ENCODE data around the gene TLR1. TPM values are rescaled to one million over a fixed set of nuclear protein-coding genes. Genes with fewer than 3 reads are reported as not detected.
A peak's percentile ranks its signal among the peaks of the same experiment; 100 is the strongest.

Gene TLR1
- total RNA-seq, 2 experiments from 2014 or later: 8.1 to 9.6 TPM

DNA sequence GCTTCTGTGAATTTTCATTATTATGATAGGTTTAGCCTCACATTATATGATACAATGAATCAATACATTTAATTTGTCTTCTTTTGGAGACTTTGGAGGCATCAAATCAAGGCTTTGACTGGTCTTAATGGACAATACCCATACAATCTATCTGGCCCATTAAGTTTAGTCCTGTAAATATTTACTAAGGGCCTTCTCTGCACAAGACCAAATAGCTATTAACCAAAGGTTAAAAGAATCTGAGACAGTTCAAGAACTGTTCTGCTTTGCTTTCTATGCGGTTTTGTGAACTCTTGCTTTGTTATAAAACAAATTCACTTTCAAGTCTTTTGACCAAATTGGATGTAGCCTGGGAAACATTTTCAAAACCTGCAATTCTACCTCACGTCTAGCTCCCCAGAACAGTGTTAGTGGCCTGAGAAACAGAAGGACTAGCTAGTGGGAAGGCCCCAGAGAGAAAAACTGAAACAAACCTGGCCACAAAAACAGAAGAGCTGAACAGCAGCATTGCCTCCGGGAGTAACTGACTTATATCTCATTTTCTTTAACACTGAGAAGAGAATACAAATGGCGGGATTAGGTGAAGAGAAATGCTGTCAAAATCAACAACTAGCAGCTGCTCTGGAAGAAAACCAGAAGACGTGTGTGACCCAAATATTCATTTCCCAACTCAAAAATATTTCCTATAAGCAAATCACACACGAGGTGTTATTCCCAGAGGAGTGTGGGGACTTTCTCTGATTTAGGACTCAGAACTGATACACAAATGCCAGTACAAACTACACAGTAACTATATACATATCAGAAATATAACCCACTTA lies 548 bp downstream of the TLR1 start:
- Mint-ChIP-seq H3K27me3 (ENCODE audit: low read depth) (no peaks in the 10 kb centered on the region), H3K9me3 (ENCODE audit: insufficient read depth) (peaks cover 21% of the 10 kb centered on the region), H3K27ac (peak overlapping the region; percentile 84), H3K4me1 (ENCODE audit: low read depth) (peaks cover 25% of the 10 kb centered on the region), H3K36me3 (ENCODE audit: low read depth) (peaks cover 43% of the 10 kb centered on the region), H3K4me3 (peak overlapping the region; percentile 76)
- CTCF ChIA-PET: interaction anchor here (0.9 to 6.1 kb wide), 22 partner anchors 9 to 624 kb away, joined by 3 to 78 read pairs (median 5); partner anchors contain the start of genes TLR10 and TLR6
- DNase-seq (peak; percentile 25), ATAC-seq (peak; percentile 47)
- POLR2A ChIA-PET: interaction anchor here (0.9 to 2.2 kb wide), 4 partner anchors 13 to 52 kb away, joined by 4 to 6 read pairs (median 5); no protein-coding TSS in a partner anchor

DNA sequence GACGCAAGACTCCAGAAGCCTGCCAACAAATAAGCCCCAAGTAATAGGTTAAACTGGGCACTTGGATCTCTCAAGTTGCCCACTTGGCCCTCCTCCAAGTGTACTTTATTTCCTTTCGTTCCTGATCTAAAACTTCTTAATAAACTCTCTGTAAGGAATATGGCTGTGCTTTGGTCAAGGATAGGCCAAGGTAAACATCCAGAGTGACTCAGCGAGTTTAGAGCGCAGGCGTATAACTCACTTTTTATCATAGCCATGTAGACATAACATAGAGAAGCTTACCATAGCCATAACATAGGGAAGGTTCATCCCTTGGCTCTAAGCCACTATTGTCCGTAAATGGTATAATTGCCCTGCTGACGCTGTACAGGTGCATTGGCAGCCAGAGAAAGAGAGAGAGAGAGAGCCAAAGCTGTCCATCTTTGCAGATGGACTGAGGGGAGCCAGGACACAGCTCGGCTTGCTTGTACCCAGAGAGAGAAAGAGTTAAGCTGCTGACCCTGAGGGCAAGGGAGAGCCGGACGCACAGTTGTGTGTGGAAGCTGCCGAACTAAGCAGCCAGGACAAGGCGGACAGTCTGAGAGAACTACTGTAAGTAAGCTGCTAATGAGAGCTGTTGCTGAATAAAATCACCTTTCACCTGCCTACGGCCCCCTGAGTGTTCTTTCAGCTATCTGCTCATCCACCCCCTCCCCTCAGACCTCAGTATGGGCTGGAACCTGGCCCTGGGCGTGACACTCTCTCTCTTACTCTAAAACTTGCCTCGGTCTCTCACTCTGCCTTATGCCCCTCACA lies 1.8 kb downstream of the TLR1 start:
- Mint-ChIP-seq H3K4me1 (ENCODE audit: low read depth) (peaks cover 25% of the 10 kb centered on the region), H3K27me3 (ENCODE audit: low read depth) (no peaks in the 10 kb centered on the region), H3K27ac (no peak overlapping the region), H3K4me3 (no peak overlapping the region), H3K36me3 (ENCODE audit: low read depth) (peaks cover 53% of the 10 kb centered on the region), H3K9me3 (ENCODE audit: insufficient read depth) (peaks cover 21% of the 10 kb centered on the region)
- CTCF ChIA-PET: interaction anchor here (0.9 to 6.1 kb wide), 8 partner anchors 8 to 57 kb away, joined by 3 to 78 read pairs (median 18); partner anchors contain the start of genes TLR10 and TLR6
- DNase-seq (no peak), ATAC-seq (no peak)
- POLR2A ChIA-PET: interaction anchor here (1.2 to 1.7 kb wide), 2 partner anchors 8 to 44 kb away, joined by 4 read pairs; no protein-coding TSS in a partner anchor

DNA sequence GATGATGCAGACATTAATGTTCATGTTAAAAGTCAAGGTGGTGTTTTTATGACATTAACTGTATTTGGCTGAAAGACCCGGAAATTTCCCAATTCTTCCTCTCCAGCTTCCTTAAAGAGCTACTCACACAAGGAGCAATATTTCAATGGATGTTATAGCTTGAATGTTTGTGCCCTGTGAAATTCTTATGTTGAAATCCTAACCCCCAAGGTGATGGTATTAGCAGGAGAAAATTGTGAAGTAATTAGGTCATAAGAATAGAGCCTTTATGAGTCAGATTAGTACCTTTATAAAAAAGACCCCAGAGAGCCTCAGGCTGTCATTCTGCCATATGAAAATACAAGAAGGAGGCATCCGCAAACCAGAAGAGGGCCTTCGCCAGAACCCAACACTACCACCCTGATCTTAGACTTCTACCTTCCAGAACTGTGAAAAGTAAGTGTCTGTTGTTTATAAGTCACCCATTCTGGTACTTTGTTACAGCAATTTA lies 3.6 kb downstream of the TLR1 start:
- Mint-ChIP-seq H3K27me3 (ENCODE audit: low read depth) (no peaks in the 10 kb centered on the region), H3K4me3 (no peak overlapping the region), H3K4me1 (ENCODE audit: low read depth) (peaks cover 24% of the 10 kb centered on the region), H3K9me3 (ENCODE audit: insufficient read depth) (peaks cover 21% of the 10 kb centered on the region), H3K36me3 (ENCODE audit: low read depth) (peaks cover 68% of the 10 kb centered on the region), H3K27ac (no peak overlapping the region)
- ChIA-PET POLR2A (no interaction called here), CTCF (interaction anchor here (1.0 to 6.1 kb wide), 4 partner anchors 12 to 55 kb away, joined by 4 to 78 read pairs (median 4); partner anchors contain the start of gene TLR10)
- DNase-seq (no peak), ATAC-seq (no peak)

- ATAC-seq (no peak), DNase-seq (no peak)
- peaks cover 17% of the 10 kb centered on the region for H3K4me1 Mint-ChIP-seq (ENCODE audit: low read depth)
- H3K4me3 Mint-ChIP-seq: no peak overlapping the region
- CTCF ChIA-PET: interaction anchor here (1.0 to 6.1 kb wide), 4 partner anchors 11 to 56 kb away, joined by 4 to 78 read pairs (median 4); partner anchors contain the start of gene TLR10
- no peaks in the 10 kb centered on the region for H3K27me3 Mint-ChIP-seq (ENCODE audit: low read depth)
- H3K36me3 Mint-ChIP-seq (ENCODE audit: low read depth): peaks cover 74% of the 10 kb centered on the region
- no peak overlapping the region for H3K27ac Mint-ChIP-seq
- peaks cover 21% of the 10 kb centered on the region for H3K9me3 Mint-ChIP-seq (ENCODE audit: insufficient read depth)
- POLR2A ChIA-PET: interaction anchor here (1.2 kb wide), 1 partner anchor 9 kb away, joined by 3 read pairs; no protein-coding TSS in a partner anchor
These were observed 4.2 kb downstream of the TLR1 start for GRCh38 chr4:38800366-38800765.

DNA sequence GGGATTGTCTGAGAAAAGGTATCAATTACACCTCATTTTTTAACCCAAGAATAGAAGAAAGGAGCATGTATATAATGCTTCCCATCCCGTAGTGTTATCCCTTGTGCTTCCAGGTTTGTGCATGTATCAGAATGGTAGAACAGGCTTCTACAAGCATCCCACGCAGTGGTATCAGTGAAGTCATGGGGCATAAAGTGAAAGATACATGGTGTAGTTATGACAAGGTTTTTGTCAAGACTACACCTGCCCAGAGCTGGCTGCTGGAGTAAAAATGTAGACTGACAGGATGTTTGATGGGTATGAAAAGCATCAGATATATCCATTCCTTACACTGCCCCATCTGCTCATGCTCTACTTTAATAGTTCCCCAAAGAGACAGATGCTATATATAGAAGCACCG lies 9.5 kb downstream of the TLR1 start:
- ChIA-PET POLR2A (interaction anchor here (1.2 kb wide), 1 partner anchor 8 kb away, joined by 4 read pairs; no protein-coding TSS in a partner anchor), CTCF (interaction anchor here (2.3 to 4.3 kb wide), 3 partner anchors 9 to 36 kb away, joined by 7 to 28 read pairs (median 23); partner anchors contain the start of genes TLR1 and TLR10)
- Mint-ChIP-seq H3K4me3 (no peak overlapping the region), H3K4me1 (ENCODE audit: low read depth) (peaks cover 14% of the 10 kb centered on the region), H3K27me3 (ENCODE audit: low read depth) (no peaks in the 10 kb centered on the region), H3K9me3 (ENCODE audit: insufficient read depth) (peaks cover 10% of the 10 kb centered on the region), H3K36me3 (ENCODE audit: low read depth) (peaks cover 60% of the 10 kb centered on the region), H3K27ac (no peak overlapping the region)
- ATAC-seq (no peak), DNase-seq (no peak)

DNA sequence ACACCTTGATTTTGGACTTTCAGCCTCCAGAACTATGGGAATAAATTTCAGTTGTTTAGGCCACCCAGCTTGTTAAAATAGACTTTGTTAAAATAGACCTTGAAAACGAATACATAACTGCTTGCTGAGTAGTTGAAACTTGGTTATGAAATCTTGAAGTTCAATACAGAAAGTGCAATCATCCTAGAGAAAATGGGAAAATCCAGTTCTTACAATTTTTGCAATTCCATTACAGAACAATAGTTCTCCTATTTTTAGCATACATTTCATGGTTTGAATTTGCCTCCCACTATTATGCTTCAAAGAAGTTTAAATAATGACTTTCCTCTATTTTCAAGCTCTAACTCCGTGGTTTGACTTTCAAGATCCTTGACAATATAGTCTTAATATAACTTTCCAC lies 10.5 kb downstream of the TLR1 start:
- Mint-ChIP-seq H3K4me3 (no peak overlapping the region), H3K9me3 (ENCODE audit: insufficient read depth) (peaks cover 17% of the 10 kb centered on the region), H3K36me3 (ENCODE audit: low read depth) (peaks cover 54% of the 10 kb centered on the region), H3K4me1 (ENCODE audit: low read depth) (peaks cover 14% of the 10 kb centered on the region), H3K27ac (no peak overlapping the region), H3K27me3 (ENCODE audit: low read depth) (no peaks in the 10 kb centered on the region)
- CTCF ChIA-PET: interaction anchor here (0.9 to 4.3 kb wide), 4 partner anchors 10 to 66 kb away, joined by 3 to 28 read pairs (median 13); partner anchors contain the start of genes TLR1 and TLR10
- POLR2A ChIA-PET: interaction anchor here (1.2 kb wide), 1 partner anchor 9 kb away, joined by 4 read pairs; no protein-coding TSS in a partner anchor
- DNase-seq (no peak), ATAC-seq (no peak)

DNA sequence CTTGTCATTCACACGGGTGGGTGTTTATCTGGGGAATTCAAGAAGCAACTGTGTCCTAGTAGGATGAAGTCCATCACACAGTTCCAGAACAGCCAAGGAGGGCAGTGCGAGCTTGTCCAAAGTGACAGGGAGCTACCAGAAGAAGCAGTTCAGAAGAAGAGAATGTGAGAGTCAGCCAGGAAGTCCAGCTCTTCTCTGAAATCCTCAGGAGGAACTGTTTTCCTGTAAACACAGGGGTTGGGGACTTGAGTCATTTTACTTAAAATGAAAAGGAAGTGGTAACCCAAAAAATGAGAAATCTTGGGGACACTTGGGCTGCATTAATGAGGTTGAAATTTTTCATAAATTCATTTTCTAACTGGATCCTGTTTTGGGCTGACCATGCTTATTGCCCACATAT lies 13.6 kb downstream of the TLR1 start:
- no peak overlapping the region for H3K4me3 Mint-ChIP-seq
- CTCF ChIA-PET: interaction anchor here (1.1 to 2.4 kb wide), 6 partner anchors 8 to 344 kb away, joined by 3 to 16 read pairs (median 6); partner anchors contain the start of genes TLR1 and TLR10
- peaks cover 14% of the 10 kb centered on the region for H3K4me1 Mint-ChIP-seq (ENCODE audit: low read depth)
- POLR2A ChIA-PET: interaction anchor here (1.1 kb wide), 1 partner anchor 9 kb away, joined by 3 read pairs; no protein-coding TSS in a partner anchor
- peak overlapping the region; percentile 61 for H3K27ac Mint-ChIP-seq
- ATAC-seq: no peak
- no peak for DNase-seq
- peaks cover 17% of the 10 kb centered on the region for H3K9me3 Mint-ChIP-seq (ENCODE audit: insufficient read depth)
- peaks cover 29% of the 10 kb centered on the region for H3K36me3 Mint-ChIP-seq (ENCODE audit: low read depth)
- no peaks in the 10 kb centered on the region for H3K27me3 Mint-ChIP-seq (ENCODE audit: low read depth)

DNA sequence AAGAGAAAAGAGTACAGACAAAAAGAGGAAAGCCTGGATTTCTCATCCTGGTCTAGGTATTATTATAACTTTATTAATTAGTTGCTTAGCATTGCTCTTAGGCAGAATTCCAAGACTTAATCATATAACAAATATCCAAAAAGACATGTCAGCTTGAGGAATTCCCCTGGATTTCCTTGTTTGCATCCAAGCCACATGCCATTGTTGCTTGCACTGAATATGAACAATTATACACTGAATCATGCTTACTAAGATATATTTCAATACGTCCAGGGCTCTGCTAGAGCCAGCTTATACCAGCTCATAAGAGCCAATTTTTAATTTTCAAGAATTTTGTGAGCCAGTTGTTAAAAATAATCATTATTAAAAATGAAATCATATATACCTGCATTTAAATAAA lies 16.3 kb downstream of the TLR1 start:
- ChIA-PET CTCF (interaction anchor here (1.7 kb wide), 1 partner anchor 29 kb away, joined by 7 read pairs; no protein-coding TSS in a partner anchor), POLR2A (no interaction called here)
- Mint-ChIP-seq H3K4me3 (no peak overlapping the region), H3K9me3 (ENCODE audit: insufficient read depth) (peaks cover 17% of the 10 kb centered on the region), H3K4me1 (ENCODE audit: low read depth) (peaks cover 14% of the 10 kb centered on the region), H3K27me3 (ENCODE audit: low read depth) (no peaks in the 10 kb centered on the region), H3K27ac (no peak overlapping the region), H3K36me3 (ENCODE audit: low read depth) (peaks cover 8% of the 10 kb centered on the region)
- DNase-seq (no peak), ATAC-seq (no peak)

DNA sequence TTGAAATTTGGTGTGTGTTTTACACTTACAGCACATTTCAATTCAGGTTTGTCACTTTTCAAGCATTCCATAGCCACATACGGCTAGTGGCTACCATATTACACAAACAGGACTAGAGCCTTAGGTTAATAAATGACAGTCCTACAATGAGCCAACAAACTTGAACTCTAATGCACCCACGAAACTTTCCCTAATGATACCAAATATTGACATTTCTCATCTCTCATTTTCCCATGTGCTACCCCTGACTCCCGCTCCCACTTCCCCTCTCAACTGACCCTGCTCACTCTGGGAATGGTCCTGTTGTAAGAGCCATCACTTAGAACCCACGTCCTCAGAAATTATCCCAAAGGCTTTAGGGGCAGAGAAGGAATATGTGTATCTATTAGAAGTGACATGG lies 16.9 kb downstream of the TLR1 start:
- CTCF ChIA-PET: no interaction called here
- no peak overlapping the region for H3K4me3 Mint-ChIP-seq
- H3K36me3 Mint-ChIP-seq (ENCODE audit: low read depth): peaks cover 8% of the 10 kb centered on the region
- ATAC-seq (no peak), DNase-seq (no peak)
- H3K4me1 Mint-ChIP-seq (ENCODE audit: low read depth): peaks cover 15% of the 10 kb centered on the region
- H3K9me3 Mint-ChIP-seq (ENCODE audit: insufficient read depth): peaks cover 17% of the 10 kb centered on the region
- POLR2A ChIA-PET: no interaction called here
- H3K27ac Mint-ChIP-seq: no peak overlapping the region
- H3K27me3 Mint-ChIP-seq (ENCODE audit: low read depth): no peaks in the 10 kb centered on the region

- peak; percentile 27 for ATAC-seq
- ChIA-PET POLR2A (no interaction called here), CTCF (interaction anchor here (1.0 to 5.7 kb wide), 3 partner anchors 17 to 606 kb away, joined by 4 to 78 read pairs (median 7); partner anchors contain the start of gene TLR1)
- H3K4me1 Mint-ChIP-seq (ENCODE audit: low read depth): peaks cover 10% of the 10 kb centered on the region
- H3K27ac Mint-ChIP-seq: no peak overlapping the region
- DNase-seq: no peak
- H3K27me3 Mint-ChIP-seq (ENCODE audit: low read depth): no peaks in the 10 kb centered on the region
- peaks cover 16% of the 10 kb centered on the region for H3K9me3 Mint-ChIP-seq (ENCODE audit: insufficient read depth)
- H3K4me3 Mint-ChIP-seq: no peak overlapping the region
- peaks cover 7% of the 10 kb centered on the region for H3K36me3 Mint-ChIP-seq (ENCODE audit: low read depth)
These were observed 18.6 kb downstream of the TLR1 start for GRCh38 chr4:38785901-38786402.
